Stomach (tissue), 4 donors: ENCODE measurements around the gene ACO2.

ENCODE experiments used
- CTCF ChIP-seq, 7 experiments: fragments of 450-650 bp in 4 of 7; fragments of 200-600 bp in 3 of 7; sonication (generic) in 3 of 7; IDR thresholded peaks; one replicate each; pipeline ENCODE4 v1.5.1; 2016 to 2019; ENCODE audit warnings: antibody characterized with exemption in 7 of 7, control low read depth in 2 of 7, mild to moderate bottlenecking in 1 of 7
- POLR2A ChIP-seq, 4 donors: fragments of 450-650 bp; IDR thresholded peaks; one replicate each; pipeline ENCODE4 v1.6.1; 2016; ENCODE audit warnings: antibody characterized with exemption in 4 of 4, control low read depth in 2 of 4, mild to moderate bottlenecking in 1 of 4, moderate library complexity in 1 of 4

- TF ChIP-seq CTCF (IDR thresholded peaks at IDR 0.05) = no peak
- no peak for TF ChIP-seq POLR2A (IDR thresholded peaks at IDR 0.05)
These were observed 53.9 kb downstream of the ACO2 start for GRCh38 chr22:41522813-41523212.
